ENCODE measurements around the gene DDX42. TPM values are rescaled to one million over a fixed set of nuclear protein-coding genes. Genes with fewer than 3 reads are reported as not detected.

DDX42 gene
- total RNA-seq, 1 experiment from 2014 or later: 174 TPM

GRCh38 chr17:63828936-63829335, 55.0 kb downstream of the DDX42 start:
- POLR2A ChIA-PET: interaction anchor here (1.4 to 4.3 kb wide), 3 partner anchors 10 to 55 kb away, joined by 6 to 16 read pairs (median 7); partner anchors contain the start of genes CCDC47 and DDX42
- DNase-seq (ENCODE audit: low read depth, low spot score) (no peak), ATAC-seq (no peak)

GRCh38 chr17:63830278-63830677, 56.3 kb downstream of the DDX42 start:
- H3K79me2 ChIP-seq (ENCODE audit: insufficient read depth, low read length): peaks cover 73% of the 10 kb centered on the region
- DNase-seq (ENCODE audit: low read depth, low spot score): no peak
- no peak overlapping the region for H3K4me2 ChIP-seq (ENCODE audit: low read length)
- no peak overlapping the region for H3K27ac ChIP-seq (ENCODE audit: low read depth, low read length)
- intact Hi-C loops (cut with micrococcal nuclease): no loop called here
- H3K36me3 ChIP-seq (ENCODE audit: control insufficient read depth in 1 of 2, insufficient read depth in 2 of 2, low read length in 2 of 2): peaks cover 57 to 72% of the 10 kb centered on the region in 2 experiments
- ChIA-PET CTCF (no interaction called here), RAD21 (ENCODE audit: low non-redundant PET in 1 of 2, low total read pairs in 2 of 2, uncharacterized antibody in 2 of 2, unreplicated experiment in 2 of 2) (no interaction called here), POLR2A (interaction anchor here (1.4 to 4.3 kb wide), 2 partner anchors 8 to 57 kb away, joined by 6 to 16 read pairs; partner anchors contain the start of genes CCDC47 and DDX42)
- no peak overlapping the region for H3K9ac ChIP-seq (ENCODE audit: low read length)
- no peak overlapping the region for H2AFZ ChIP-seq (ENCODE audit: low read depth, low read length, poor library complexity, severe bottlenecking)
- no peak overlapping the region for H3K4me3 ChIP-seq (replicated peaks in 1 of 2; ENCODE audit: low read depth in 1 of 2, low read length in 2 of 2)
- no TSS peak for BruUV-seq (replicated peaks)
- no peaks in the 10 kb centered on the region for H3K27me3 ChIP-seq (ENCODE audit: insufficient read depth, low read length)
- ATAC-seq: no peak
- H4K20me1 ChIP-seq (ENCODE audit: insufficient read depth): no peaks in the 10 kb centered on the region
- H3K4me1 ChIP-seq (ENCODE audit: control insufficient read depth in 1 of 2, insufficient read depth in 2 of 2, low read length in 2 of 2): peaks cover 10 to 25% of the 10 kb centered on the region in 2 experiments
- no peaks in the 10 kb centered on the region for H3K9me3 ChIP-seq (ENCODE audit: control insufficient read depth in 1 of 2, insufficient read depth in 1 of 2, low read depth in 1 of 2, low read length in 2 of 2)
- H3K9me2 ChIP-seq (ENCODE audit: insufficient read depth): no peaks in the 10 kb centered on the region
- TF ChIP-seq SIN3A (IDR thresholded peaks at IDR 0.05; ENCODE audit: low read depth): no peak
- TF ChIP-seq ZNF274 (IDR thresholded peaks at IDR 0.05; ENCODE audit: low read depth, low read length): no peak
- no peak for TF ChIP-seq EZH2 (IDR thresholded peaks at IDR 0.05)
- no peak for TF ChIP-seq EGR1 (IDR thresholded peaks at IDR 0.05; ENCODE audit: low read depth)
- no peak for TF ChIP-seq ZBTB33 (IDR thresholded peaks at IDR 0.05; ENCODE audit: extremely low read depth, insufficient replicate concordance, low read length)
- TF ChIP-seq TCF7L2 (IDR thresholded peaks at IDR 0.05; ENCODE audit: borderline replicate concordance, extremely low read depth, insufficient read depth, insufficient read length): no peak
- no peak for TF ChIP-seq CEBPB (IDR thresholded peaks at IDR 0.05; ENCODE audit: low read depth)
- TF ChIP-seq POLR2A (IDR thresholded peaks at IDR 0.05; ENCODE audit: borderline replicate concordance, extremely low read depth, insufficient read depth, insufficient read length): no peak
- no peak for TF ChIP-seq ZFX (IDR thresholded peaks at IDR 0.05)
- no peak for TF ChIP-seq CBX3 (IDR thresholded peaks at IDR 0.05; ENCODE audit: low read depth)
- no peak for TF ChIP-seq YY1 (IDR thresholded peaks at IDR 0.05; ENCODE audit: extremely low read depth, insufficient replicate concordance, low read depth, low read length)
- no peak for TF ChIP-seq ELF1 (IDR thresholded peaks at IDR 0.05; ENCODE audit: borderline replicate concordance, low read depth)
- no peak for TF ChIP-seq ATF3 (IDR thresholded peaks at IDR 0.05)
- TF ChIP-seq FOSL1 (IDR thresholded peaks at IDR 0.05; ENCODE audit: low read depth): no peak
- TF ChIP-seq SP1 (IDR thresholded peaks at IDR 0.05; ENCODE audit: low read depth): no peak
- no peak for TF ChIP-seq SRF (IDR thresholded peaks at IDR 0.05; ENCODE audit: low read depth)

More at GRCh38 chr17:63828936-63829335, 55.0 kb downstream of the DDX42 start:
- no peaks in the 10 kb centered on the region for H3K9me3 ChIP-seq (ENCODE audit: control insufficient read depth in 1 of 2, insufficient read depth in 1 of 2, low read depth in 1 of 2, low read length in 2 of 2)
- H3K4me2 ChIP-seq (ENCODE audit: low read length): peak overlapping the region; percentile 84
- H3K36me3 ChIP-seq (ENCODE audit: control insufficient read depth in 1 of 2, insufficient read depth in 2 of 2, low read length in 2 of 2): peaks cover 66 to 75% of the 10 kb centered on the region in 2 experiments
- H3K9me2 ChIP-seq (ENCODE audit: insufficient read depth): no peaks in the 10 kb centered on the region
- ChIA-PET CTCF (no interaction called here), RAD21 (ENCODE audit: low non-redundant PET in 1 of 2, low total read pairs in 2 of 2, uncharacterized antibody in 2 of 2, unreplicated experiment in 2 of 2) (no interaction called here)
- TF ChIP-seq POLR2AphosphoS5 (IDR thresholded peaks at IDR 0.05; ENCODE audit: low read depth, low read length): no peak
- TF ChIP-seq CEBPB (IDR thresholded peaks at IDR 0.05; ENCODE audit: low read depth): no peak
- no peak for TF ChIP-seq SRF (IDR thresholded peaks at IDR 0.05; ENCODE audit: low read depth)
- TF ChIP-seq ELF1 (IDR thresholded peaks at IDR 0.05; ENCODE audit: borderline replicate concordance, low read depth): no peak
- no peak for TF ChIP-seq EZH2phosphoT487 (IDR thresholded peaks at IDR 0.05; ENCODE audit: borderline replicate concordance)
- no peak for TF ChIP-seq RAD21 (IDR thresholded peaks at IDR 0.05; ENCODE audit: low read depth)
- TF ChIP-seq FOSL1 (IDR thresholded peaks at IDR 0.05; ENCODE audit: low read depth): no peak
- TF ChIP-seq SIN3A (IDR thresholded peaks at IDR 0.05; ENCODE audit: low read depth): no peak
- no peaks in the 10 kb centered on the region for H4K20me1 ChIP-seq (ENCODE audit: insufficient read depth)
- H3K27ac ChIP-seq (ENCODE audit: low read depth, low read length): no peak overlapping the region
- peak overlapping the region; percentile 88 for H3K9ac ChIP-seq (ENCODE audit: low read length)
- H2AFZ ChIP-seq (ENCODE audit: low read depth, low read length, poor library complexity, severe bottlenecking): no peak overlapping the region
- peaks cover 8 to 16% of the 10 kb centered on the region in 2 experiments for H3K4me1 ChIP-seq (ENCODE audit: control insufficient read depth in 1 of 2, insufficient read depth in 2 of 2, low read length in 2 of 2)
- H3K79me2 ChIP-seq (ENCODE audit: insufficient read depth, low read length): peaks cover 81% of the 10 kb centered on the region
- peak overlapping the region in 1 of 2 experiments; percentile 85; a peak in 2 of 4 replicates for H3K4me3 ChIP-seq (replicated peaks in 1 of 2; ENCODE audit: low read depth in 1 of 2, low read length in 2 of 2)
- H3K27me3 ChIP-seq (ENCODE audit: insufficient read depth, low read length): no peaks in the 10 kb centered on the region
- BruUV-seq (replicated peaks): no TSS peak
- intact Hi-C loops (cut with micrococcal nuclease): loop anchor here (5.0 kb wide), 1 partner anchor 132 kb away; no protein-coding TSS in a partner anchor
